ENCODE measurements around the gene NOTCH1.

The NOTCH1 gene

GRCh38 chr9:136501686-136502085 lies 44.2 kb downstream of the NOTCH1 start:
- DNase-seq (ENCODE audit: low read depth): no peak

- DNase-seq (ENCODE audit: low read depth): no peak
These were observed 45.6 kb downstream of the NOTCH1 start for GRCh38 chr9:136499935-136500910.

- no peak for DNase-seq (ENCODE audit: low read depth)
These were observed 46.5 kb downstream of the NOTCH1 start for GRCh38 chr9:136499071-136499934.

- DNase-seq (ENCODE audit: low read depth): no peak
These were observed 47.7 kb downstream of the NOTCH1 start for GRCh38 chr9:136497916-136498695.

- no peak for DNase-seq (ENCODE audit: low read depth)
These were observed 48.8 kb downstream of the NOTCH1 start for GRCh38 chr9:136496801-136497620.

- DNase-seq (ENCODE audit: low read depth): no peak
These were observed 49.7 kb downstream of the NOTCH1 start for GRCh38 chr9:136496181-136496580.

GRCh38 chr9:136495238-136495800 lies 50.5 kb downstream of the NOTCH1 start:
- DNase-seq (ENCODE audit: low read depth): no peak

GRCh38 chr9:136494531-136495215 lies 51.2 kb downstream of the NOTCH1 start:
- no peak for DNase-seq (ENCODE audit: low read depth)

GRCh38 chr9:136494012-136494411 lies 51.8 kb downstream of the NOTCH1 start:
- DNase-seq (ENCODE audit: low read depth): no peak

GRCh38 chr9:136493567-136493971 lies 52.3 kb downstream of the NOTCH1 start:
- no peak for DNase-seq (ENCODE audit: low read depth)

GRCh38 chr9:136492978-136493522 lies 52.8 kb downstream of the NOTCH1 start:
- no peak for DNase-seq (ENCODE audit: low read depth)

GRCh38 chr9:136489731-136490130 lies 56.1 kb downstream of the NOTCH1 start:
- DNase-seq (ENCODE audit: low read depth): no peak

GRCh38 chr9:136488247-136489214 lies 57.3 kb downstream of the NOTCH1 start:
- peak; percentile 55 for DNase-seq (ENCODE audit: low read depth)

- DNase-seq (ENCODE audit: low read depth): no peak
These were observed 58.2 kb downstream of the NOTCH1 start for GRCh38 chr9:136487672-136488071.

GRCh38 chr9:136486823-136487620 lies 58.8 kb downstream of the NOTCH1 start:
- no peak for DNase-seq (ENCODE audit: low read depth)

GRCh38 chr9:136486131-136486530 lies 59.7 kb downstream of the NOTCH1 start:
- DNase-seq (ENCODE audit: low read depth): no peak
